ENCODE results near the gene CDK6.

DNA sequence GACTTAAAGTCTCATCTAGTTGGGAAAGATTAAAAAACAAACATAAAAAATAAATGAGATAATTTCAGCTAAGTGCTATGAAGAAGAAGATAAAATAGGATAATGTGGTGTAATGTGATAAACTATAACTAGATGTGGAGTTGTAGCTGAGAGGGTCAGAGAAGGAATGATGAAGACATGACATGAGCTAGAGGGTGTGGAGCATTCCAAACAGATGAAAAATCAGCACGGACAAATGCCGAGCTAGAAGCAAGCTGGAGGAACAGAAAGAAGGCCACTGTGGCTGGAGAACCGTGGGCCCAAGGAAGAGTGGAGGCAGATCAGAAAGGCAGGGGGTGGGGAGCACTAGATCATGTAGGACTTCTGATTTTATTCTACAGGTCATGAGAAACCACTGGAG lies 70.6 kb downstream of the CDK6 start:
- no peak for TF ChIP-seq FOXM1 (IDR thresholded peaks at IDR 0.05; ENCODE audit: borderline replicate concordance)
- TF ChIP-seq HDGF (IDR thresholded peaks at IDR 0.05; ENCODE audit: borderline replicate concordance) = no peak
- TF ChIP-seq BHLHE40 (IDR thresholded peaks at IDR 0.05; ENCODE audit: borderline replicate concordance) = no peak
- no peak for TF ChIP-seq SP1 (IDR thresholded peaks at IDR 0.05)
- no peak for TF ChIP-seq SUZ12 (IDR thresholded peaks at IDR 0.05)
- no peak for TF ChIP-seq NFRKB (IDR thresholded peaks at IDR 0.05)
- TF ChIP-seq TARDBP (IDR thresholded peaks at IDR 0.05) = no peak
- no peak for TF ChIP-seq LEF1 (IDR thresholded peaks at IDR 0.05; ENCODE audit: borderline replicate concordance)
- TF ChIP-seq FOXA1 (IDR thresholded peaks at IDR 0.05) = no peak
- TF ChIP-seq FOXK2 (IDR thresholded peaks at IDR 0.05) = no peak
- TF ChIP-seq ARNT (IDR thresholded peaks at IDR 0.05) = no peak
- TF ChIP-seq CTBP1 (IDR thresholded peaks at IDR 0.05; ENCODE audit: borderline replicate concordance) = no peak
- no peak for TF ChIP-seq ELF4 (IDR thresholded peaks at IDR 0.05)
